Fibroblast of mammary gland (primary cell): ENCODE measurements around the gene BCAR3.

Source experiments
- DNase-seq: peaks from one replicate; pipeline ENCODE4 v3.0.0-alpha.2; 2010; ENCODE audit warnings: low read depth
- H3K4me3 ChIP-seq: 2 replicates; pipeline ENCODE4 v1.5.1; 2011; ENCODE audit warnings: low read depth, mild to moderate bottlenecking, low read length, moderate library complexity; ENCODE audit not compliant: control insufficient read depth
- TF ChIP-seq, protein P1 (sequence below): conservative IDR thresholded peaks from 2 replicates; pipeline ENCODE4 v1.5.1; 2011; ENCODE audit warnings: low read depth, low read length, inconsistent platforms; ENCODE audit not compliant: control insufficient read depth, insufficient read depth

BCAR3 gene

DNA sequence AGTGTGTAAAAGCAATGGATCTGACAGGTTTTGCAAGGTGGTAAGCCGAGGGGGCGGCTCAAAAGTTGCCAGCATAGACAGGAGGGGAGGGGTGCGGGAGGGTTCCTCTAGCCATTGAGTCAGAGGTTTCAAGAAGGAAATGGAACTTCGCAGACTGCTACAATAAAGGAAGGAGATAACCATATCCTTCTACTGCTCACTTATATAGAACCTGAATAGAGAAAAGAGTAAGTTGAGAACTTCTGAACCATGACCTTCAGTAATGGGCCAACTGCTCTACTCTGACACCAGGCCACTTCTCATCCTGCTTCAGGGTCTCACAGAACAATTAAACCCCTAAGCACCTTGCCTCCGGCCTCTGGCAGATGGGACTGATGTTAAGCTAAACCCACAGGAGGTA lies 26.3 kb upstream of the BCAR3 start:
- H3K4me3 ChIP-seq: no peak overlapping the region
- no peak for DNase-seq
- TF ChIP-seq, protein P1, sequence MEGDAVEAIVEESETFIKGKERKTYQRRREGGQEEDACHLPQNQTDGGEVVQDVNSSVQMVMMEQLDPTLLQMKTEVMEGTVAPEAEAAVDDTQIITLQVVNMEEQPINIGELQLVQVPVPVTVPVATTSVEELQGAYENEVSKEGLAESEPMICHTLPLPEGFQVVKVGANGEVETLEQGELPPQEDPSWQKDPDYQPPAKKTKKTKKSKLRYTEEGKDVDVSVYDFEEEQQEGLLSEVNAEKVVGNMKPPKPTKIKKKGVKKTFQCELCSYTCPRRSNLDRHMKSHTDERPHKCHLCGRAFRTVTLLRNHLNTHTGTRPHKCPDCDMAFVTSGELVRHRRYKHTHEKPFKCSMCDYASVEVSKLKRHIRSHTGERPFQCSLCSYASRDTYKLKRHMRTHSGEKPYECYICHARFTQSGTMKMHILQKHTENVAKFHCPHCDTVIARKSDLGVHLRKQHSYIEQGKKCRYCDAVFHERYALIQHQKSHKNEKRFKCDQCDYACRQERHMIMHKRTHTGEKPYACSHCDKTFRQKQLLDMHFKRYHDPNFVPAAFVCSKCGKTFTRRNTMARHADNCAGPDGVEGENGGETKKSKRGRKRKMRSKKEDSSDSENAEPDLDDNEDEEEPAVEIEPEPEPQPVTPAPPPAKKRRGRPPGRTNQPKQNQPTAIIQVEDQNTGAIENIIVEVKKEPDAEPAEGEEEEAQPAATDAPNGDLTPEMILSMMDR: no peak

DNA sequence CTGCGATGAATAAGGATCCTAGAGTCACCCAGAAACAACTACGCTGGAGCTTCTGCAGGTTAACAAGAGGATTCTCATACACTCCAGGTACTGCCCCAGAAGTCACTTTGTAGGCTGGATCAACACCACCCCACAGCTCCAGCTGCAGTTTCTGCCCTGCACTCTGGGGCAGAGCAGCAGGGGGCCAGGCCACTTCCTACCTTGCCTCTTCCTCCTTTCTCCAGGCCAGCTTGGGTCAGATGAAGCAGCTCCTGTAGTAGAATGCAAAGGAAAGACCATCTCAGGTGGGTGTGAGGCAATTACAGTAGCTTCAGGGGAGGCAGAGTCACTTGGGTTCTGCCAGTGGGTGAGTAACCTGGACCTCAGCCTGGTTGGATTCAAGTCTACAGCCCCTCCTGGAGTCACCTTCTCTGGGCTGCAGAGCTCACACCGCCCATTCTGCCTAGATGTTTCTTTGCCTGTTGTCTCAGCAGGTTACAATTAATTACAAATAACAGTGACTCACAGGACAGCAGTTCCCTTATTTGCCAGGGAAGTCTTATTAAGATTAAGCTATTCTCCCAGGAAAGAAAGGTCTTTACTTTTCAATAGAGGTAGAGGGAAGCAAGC lies 24.4 kb upstream of the BCAR3 start:
- peak; percentile 54 for DNase-seq
- TF ChIP-seq, protein P1: no peak
- no peak overlapping the region for H3K4me3 ChIP-seq

DNA sequence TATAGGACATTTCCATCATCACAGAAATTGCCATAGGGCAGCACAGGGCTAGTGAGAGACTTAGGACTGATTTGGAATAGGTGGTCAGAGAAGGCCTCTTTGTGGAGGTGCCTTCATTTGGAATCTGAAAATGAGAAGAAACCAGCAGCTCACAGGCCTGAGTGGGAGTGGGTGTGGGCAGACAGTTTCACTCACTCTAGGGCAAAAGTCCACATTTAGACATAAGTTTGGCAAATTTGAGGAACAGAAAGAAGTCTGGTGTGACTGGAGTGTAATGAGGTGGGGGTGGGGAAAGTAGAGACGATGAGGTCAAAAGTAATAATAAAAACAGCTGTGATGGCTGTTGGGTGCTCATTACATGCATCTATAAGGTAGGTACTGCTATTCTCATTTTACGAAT lies 22.4 kb upstream of the BCAR3 start:
- TF ChIP-seq, protein P1: no peak
- no peak for DNase-seq
- H3K4me3 ChIP-seq: no peak overlapping the region

DNA sequence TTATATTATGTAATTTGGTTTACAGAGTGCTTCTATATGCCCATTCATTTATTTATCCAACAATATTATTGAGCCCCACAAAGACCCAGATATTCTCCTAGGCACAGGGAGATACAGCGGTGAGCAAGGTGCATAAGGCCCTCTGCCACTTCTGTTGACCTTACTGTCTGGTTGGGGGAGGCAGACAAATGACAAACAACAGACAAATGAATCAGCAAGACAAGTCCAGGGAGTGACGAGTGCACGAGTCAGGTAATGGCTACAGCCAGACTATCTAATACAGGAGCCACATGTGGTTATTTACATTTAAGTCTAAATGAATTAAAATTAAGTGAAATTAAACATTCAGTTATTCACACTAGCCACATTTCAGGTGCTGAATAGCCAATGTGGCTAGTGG lies 22.0 kb upstream of the BCAR3 start:
- no peak overlapping the region for H3K4me3 ChIP-seq
- TF ChIP-seq, protein P1: no peak
- DNase-seq: peak; percentile 54

DNA sequence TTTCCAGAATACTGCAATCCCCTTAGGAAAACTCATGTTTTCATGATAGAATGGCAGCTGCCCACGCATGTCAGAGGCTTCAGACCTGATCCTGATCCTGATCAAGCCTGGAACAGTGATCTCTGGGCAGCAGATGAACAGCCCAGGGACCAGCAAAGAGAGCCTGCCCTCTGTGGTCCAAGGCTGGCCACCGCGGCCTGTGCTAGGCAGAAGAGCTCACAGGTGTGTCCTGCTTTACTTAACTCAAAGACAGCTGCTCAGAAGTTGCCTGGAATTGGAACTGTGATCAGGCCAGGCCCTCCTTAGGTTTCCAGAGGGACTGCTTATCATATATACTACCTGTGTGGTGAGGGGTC lies 21.2 kb upstream of the BCAR3 start:
- TF ChIP-seq, protein P1: no peak
- no peak overlapping the region for H3K4me3 ChIP-seq
- DNase-seq: no peak

DNA sequence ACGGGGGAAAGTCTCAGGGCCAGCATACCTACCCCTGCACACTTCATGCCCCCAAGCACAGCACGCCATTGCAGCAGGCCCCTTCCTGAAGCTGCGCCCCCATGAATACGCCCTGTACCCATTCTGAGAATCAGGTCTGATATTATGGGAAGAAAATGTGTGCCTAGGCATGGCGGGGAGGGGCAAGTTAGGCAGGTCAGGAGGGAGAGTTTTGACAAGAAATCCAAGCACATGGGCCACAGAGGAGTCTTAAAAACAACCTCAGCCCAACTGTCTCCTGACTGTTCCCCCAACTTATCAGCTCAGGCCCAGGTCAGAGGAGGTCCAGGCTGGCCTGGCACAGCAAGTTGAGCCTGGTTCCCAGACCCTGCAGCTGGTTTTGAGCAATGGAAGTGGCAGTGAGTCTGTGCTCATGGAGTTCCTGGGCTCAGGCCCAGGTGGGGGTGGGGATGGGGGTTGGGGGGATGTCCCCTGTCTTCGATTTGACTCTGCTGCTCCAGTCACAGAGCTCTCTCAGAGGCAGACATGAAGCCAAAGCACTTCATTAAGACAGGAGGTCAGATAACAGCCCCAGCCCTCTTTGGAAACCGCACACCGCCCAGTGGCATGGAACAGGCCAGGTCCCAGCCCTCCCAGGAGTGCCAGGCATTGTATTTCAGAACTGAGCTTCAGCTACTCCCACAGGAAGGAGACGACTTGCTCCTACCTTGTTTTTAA lies 20.6 kb upstream of the BCAR3 start:
- TF ChIP-seq, protein P1: no peak
- DNase-seq: no peak
- H3K4me3 ChIP-seq: no peak overlapping the region

DNA sequence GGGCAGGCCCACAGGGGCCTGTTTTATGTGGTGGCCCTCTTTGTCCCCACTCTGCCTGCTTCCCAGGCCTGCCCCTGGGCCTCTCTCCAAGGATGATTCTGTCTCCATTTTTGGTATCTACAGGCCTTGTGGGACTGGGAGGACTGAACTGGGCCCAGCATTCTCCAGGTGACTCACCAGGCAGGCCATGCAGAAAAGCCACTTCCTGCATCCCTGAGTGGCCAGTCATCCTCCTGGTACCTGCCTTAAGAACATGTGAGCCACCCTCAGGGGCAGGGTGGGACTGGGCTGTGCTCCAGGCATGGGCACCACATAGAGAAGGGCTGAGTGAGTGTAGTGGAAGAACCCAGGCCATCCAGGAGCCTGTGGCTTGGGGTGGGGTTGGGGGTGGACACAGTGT lies 20.0 kb upstream of the BCAR3 start:
- TF ChIP-seq, protein P1: no peak
- DNase-seq: peak; percentile 98

More for the DNA sequence above, 20.0 kb upstream of the BCAR3 start:
- H3K4me3 ChIP-seq: no peak overlapping the region
